PC-3 (cell line): ENCODE measurements around the gene TMEM139.

ENCODE experiments used
- CTCF ChIP-seq: fragments of 300-600 bp; sonication (generic); conservative IDR thresholded peaks from 2 replicates; pipeline ENCODE4 v1.5.1; 2017; ENCODE audit warnings: antibody characterized with exemption, low read depth, mild to moderate bottlenecking, low read length
- EZH2 ChIP-seq: fragments of 300-600 bp; sonication (generic); IDR thresholded peaks from one replicate; pipeline ENCODE4 v1.6.1; 2017; ENCODE audit warnings: antibody characterized with exemption, mild to moderate bottlenecking, low read length; ENCODE audit not compliant: unreplicated experiment

GRCh38 chr7:143308632-143309031 is 23.9 kb downstream of the TMEM139 start:
- TF ChIP-seq EZH2: no peak
- TF ChIP-seq CTCF: no peak
